AG09319 (cell line): ENCODE results near the gene C1orf87.

Experiments used
- DNase-seq: peaks from one replicate; pipeline ENCODE4 v3.0.0-alpha.2; 2010; ENCODE audit warnings: low read depth; ENCODE audit errors: extremely low read depth
- CTCF ChIP-seq: IDR thresholded peaks from 2 replicates; pipeline ENCODE4 v1.5.1; 2011; ENCODE audit warnings: low read depth, mild to moderate bottlenecking, inconsistent platforms, low read length, moderate library complexity

The C1orf87 gene

GRCh38 chr1:59985911-59986515 lies 87.6 kb downstream of the C1orf87 start:
- TF ChIP-seq CTCF: peak; percentile 5; the same call in 1 of the 2 replicates
- no peak for DNase-seq

GRCh38 chr1:59979666-59980065 lies 93.9 kb downstream of the C1orf87 start:
- no peak for TF ChIP-seq CTCF

GRCh38 chr1:59978511-59978910 lies 95.1 kb downstream of the C1orf87 start:
- no peak for TF ChIP-seq CTCF
- DNase-seq: no peak

More at GRCh38 chr1:59979666-59980065, 93.9 kb downstream of the C1orf87 start:
- DNase-seq: no peak

- no peak for TF ChIP-seq CTCF
- DNase-seq: no peak
Observed at GRCh38 chr1:59978026-59978425, 95.5 kb downstream of the C1orf87 start.

GRCh38 chr1:59977075-59977410 lies 96.5 kb downstream of the C1orf87 start:
- no peak for TF ChIP-seq CTCF
- DNase-seq: no peak

GRCh38 chr1:59976194-59977074 lies 97.1 kb downstream of the C1orf87 start:
- DNase-seq: no peak
- peak; percentile 87 for TF ChIP-seq CTCF

GRCh38 chr1:59973719-59974118 lies 99.9 kb downstream of the C1orf87 start:
- TF ChIP-seq CTCF: no peak
- no peak for DNase-seq
